SK-N-SH (cell line): ENCODE results near the gene DGCR2. TPM values are rescaled to one million over a fixed set of nuclear protein-coding genes. Genes with fewer than 3 reads are reported as not detected.

Experiments
- CTCF ChIA-PET: fragments of 300-600, 350-600 bp; formaldehyde crosslinking; extraction: SDS; loops from one replicate; lab custom pipeline; 2021; lab: Yijun Ruan, JAX
- POLR2A ChIA-PET: fragments of 350-600 bp; sonication (Branson Sonifier 250); formaldehyde crosslinking; extraction: SDS; loops from one replicate; lab custom pipeline; 2020; ENCODE audit warnings: antibody characterized with exemption, inconsistent platforms; lab: Yijun Ruan, JAX
- DNase-seq: peaks from one replicate; pipeline ENCODE4 v3.0.0; 2012
- H2AFZ ChIP-seq: fragments of 200-600 bp; sonication (generic); 2 replicates; pipeline ENCODE4 v1.8.1; 2016; ENCODE audit warnings: antibody characterized with exemption, mild to moderate bottlenecking, low read depth
- H3F3A ChIP-seq: fragments of 200-600 bp; sonication (generic); replicated peaks from 2 replicates; pipeline ENCODE3; 2016; ENCODE audit warnings: antibody characterized with exemption, mild to moderate bottlenecking; ENCODE audit not compliant: insufficient read depth
- H3K27ac ChIP-seq, 2 experiments: fragments of 200-500 bp in 1 of 2; fragments of 200-600 bp in 1 of 2; sonication (Bioruptor generic) in 1 of 2; sonication (generic), shearing (Covaris generic) in 1 of 2; 2 replicates each; pipeline versions ENCODE4 v1.5.1 to v1.6.1; 2014 to 2016; ENCODE audit warnings: low read depth in 2 of 2, inconsistent platforms in 1 of 2, low read length in 1 of 2, mild to moderate bottlenecking in 1 of 2, mixed read lengths in 1 of 2
- H3K27me3 ChIP-seq: fragments of 200-600 bp; sonication (generic), shearing (Covaris generic); 2 replicates; pipeline ENCODE4 v1.6.1; 2016; ENCODE audit warnings: mixed run types; ENCODE audit not compliant: insufficient read depth
- H3K36me3 ChIP-seq, 2 experiments: fragments of 200-500 bp in 1 of 2; fragments of 200-600 bp in 1 of 2; sonication (Bioruptor generic) in 1 of 2; sonication (generic) in 1 of 2; replicated peaks in 1 of 2; 2 replicates each; pipeline versions ENCODE3 to v1.5.1; 2014 to 2016; ENCODE audit warnings: low read length in 1 of 2, mild to moderate bottlenecking in 1 of 2; ENCODE audit not compliant: insufficient read depth in 2 of 2, control insufficient read depth in 1 of 2
- H3K4me1 ChIP-seq, 2 experiments: fragments of 200-500 bp in 1 of 2; fragments of 200-600 bp in 1 of 2; sonication (Bioruptor generic) in 1 of 2; sonication (generic), shearing (Covaris generic) in 1 of 2; 2 replicates each; pipeline versions ENCODE4 v1.5.1 to v1.6.1; 2014 to 2016; ENCODE audit warnings: low read depth in 1 of 2, low read length in 1 of 2, mixed run types in 1 of 2; ENCODE audit not compliant: insufficient read depth in 2 of 2, control insufficient read depth in 1 of 2
- H3K4me2 ChIP-seq: fragments of 200-600 bp; sonication (generic), shearing (Covaris generic); 2 replicates; pipeline ENCODE4 v1.6.1; 2017; ENCODE audit warnings: mixed run types
- H3K4me3 ChIP-seq, 2 experiments: fragments of 200-500 bp in 1 of 2; fragments of 200-600 bp in 1 of 2; sonication (Bioruptor generic) in 1 of 2; sonication (generic), shearing (Covaris generic) in 1 of 2; 2 replicates each; pipeline versions ENCODE4 v1.5.1 to v1.8.1; 2014 to 2016; ENCODE audit warnings: low read depth in 2 of 2, inconsistent platforms in 1 of 2, low read length in 1 of 2, mild to moderate bottlenecking in 1 of 2, mixed read lengths in 1 of 2, moderate library complexity in 1 of 2
- H3K79me2 ChIP-seq: fragments of 200-600 bp; sonication (generic); 2 replicates; pipeline ENCODE4 v1.8.1; 2017; ENCODE audit warnings: mild to moderate bottlenecking; ENCODE audit not compliant: insufficient read depth
- H3K9ac ChIP-seq: fragments of 200-600 bp; sonication (generic); 2 replicates; pipeline ENCODE4 v1.6.1; 2017; ENCODE audit warnings: mixed run types
- H3K9me2 ChIP-seq: fragments of 200-600 bp; sonication (generic); 2 replicates; pipeline ENCODE4 v1.6.1; 2017; ENCODE audit warnings: mixed run types
- H3K9me3 ChIP-seq: fragments of 200-600 bp; sonication (generic); 2 replicates; pipeline ENCODE4 v1.6.1; 2017; ENCODE audit warnings: mixed run types, mild to moderate bottlenecking, moderate library complexity
- H4K20me1 ChIP-seq: fragments of 200-600 bp; sonication (generic); 2 replicates; pipeline ENCODE4 v1.6.1; 2017; ENCODE audit warnings: mild to moderate bottlenecking, mixed run types; ENCODE audit not compliant: insufficient read depth
- CHD2 ChIP-seq: fragments of 150-350 bp; IDR thresholded peaks from 2 replicates; pipeline ENCODE4 v1.6.1; 2018; ENCODE audit warnings: low read length; ENCODE audit not compliant: partially characterized antibody
- FOXJ3 ChIP-seq: sonication (generic); formaldehyde crosslinking; IDR thresholded peaks from 2 replicates; pipeline ENCODE4 v1.5.1; 2020; ENCODE audit warnings: mild to moderate bottlenecking, missing genetic modification reagents
- FOXM1 ChIP-seq: IDR thresholded peaks from 2 replicates; pipeline ENCODE4 v1.4.0; 2012; ENCODE audit warnings: low read depth, mild to moderate bottlenecking
- GABPA ChIP-seq: IDR thresholded peaks from 2 replicates; pipeline ENCODE4 v1.4.0; 2012; ENCODE audit warnings: low read depth, mild to moderate bottlenecking
- IRF3 ChIP-seq: fragments of 150-350 bp; IDR thresholded peaks from 2 replicates; pipeline ENCODE4 v1.6.1; 2016; ENCODE audit warnings: mild to moderate bottlenecking, low read depth, low read length
- JUND ChIP-seq: IDR thresholded peaks from 2 replicates; pipeline ENCODE4 v1.4.0; 2012
- MAX ChIP-seq: IDR thresholded peaks from 2 replicates; pipeline ENCODE4 v1.4.0; 2012; ENCODE audit warnings: low read depth
- MEF2A ChIP-seq: IDR thresholded peaks from 2 replicates; pipeline ENCODE4 v1.4.0; 2012; ENCODE audit warnings: low read depth, borderline replicate concordance
- MXI1 ChIP-seq: IDR thresholded peaks from 2 replicates; pipeline ENCODE4 v1.6.1; 2012; ENCODE audit warnings: mild to moderate bottlenecking, low read depth, low read length, improper control_type of control experiment
- NFIC ChIP-seq: IDR thresholded peaks from 2 replicates; pipeline ENCODE4 v1.4.0; 2012; ENCODE audit warnings: borderline replicate concordance
- NRF1 ChIP-seq: IDR thresholded peaks from 2 replicates; pipeline ENCODE4 v1.6.1; 2012; ENCODE audit warnings: low read depth, mild to moderate bottlenecking, low read length
- PBX3 ChIP-seq: IDR thresholded peaks from 2 replicates; pipeline ENCODE4; 2012
- POLR2AphosphoS5 ChIP-seq: IDR thresholded peaks from 2 replicates; pipeline ENCODE4 v1.6.1; 2012; ENCODE audit warnings: low read depth, low read length
- REST ChIP-seq: IDR thresholded peaks from 2 replicates; pipeline ENCODE4 v1.6.1; 2012; ENCODE audit warnings: mild to moderate bottlenecking, low read depth, low read length, moderate library complexity
- SIN3A ChIP-seq: IDR thresholded peaks from 2 replicates; pipeline ENCODE4 v1.6.1; 2012; ENCODE audit warnings: low read depth, mild to moderate bottlenecking, low read length, moderate library complexity, borderline replicate concordance
- SMC3 ChIP-seq: IDR thresholded peaks from 2 replicates; pipeline ENCODE4 v1.6.1; 2012; ENCODE audit warnings: low read depth, low read length, improper control_type of control experiment
- TAF1 ChIP-seq: IDR thresholded peaks from 2 replicates; pipeline ENCODE4 v1.6.1; 2012; ENCODE audit warnings: low read depth, mild to moderate bottlenecking, low read length, moderate library complexity, borderline replicate concordance
- TEAD4 ChIP-seq: IDR thresholded peaks from 2 replicates; pipeline ENCODE4 v1.4.0; 2012; ENCODE audit warnings: mild to moderate bottlenecking, borderline replicate concordance; ENCODE audit not compliant: insufficient read depth
- USF1 ChIP-seq: IDR thresholded peaks from 2 replicates; pipeline ENCODE4 v1.4.0; 2012; ENCODE audit warnings: low read depth, borderline replicate concordance
- WGBS: methylation state at CpG from one replicate; pipeline ENCODE4 v1.1.6; 2017; ENCODE audit warnings: low lambda C conversion rate; 5-methylcytosine and 5-hydroxymethylcytosine counted together
- polyA plus RNA-seq, 3 experiments: library from polyadenylated mRNA; depleted of rRNA; stranded (reverse); fragments of >200 nt; gene quantifications; 2 replicates each; pipeline ENCODE4 v1.2.3, GENCODE V29; 2012

DGCR2 gene
- polyA plus RNA-seq, 1 of the 3 experiments (the other 2 are of a cell fraction) = 30.4 TPM

GRCh38 chr22:19139001-19139356, 16.8 kb upstream of the DGCR2 start:
- TF ChIP-seq FOXM1 (no peak), SIN3A (no peak), CHD2 (no peak), JUND (no peak), MEF2A (no peak), NFIC (no peak), IRF3 (no peak), GABPA (no peak), NRF1 (no peak), SMC3 (no peak), MXI1 (no peak), POLR2AphosphoS5 (no peak)
- H3K27me3 ChIP-seq = no peaks in the 10 kb centered on the region
- H3K9ac ChIP-seq = no peak overlapping the region
- H3K9me2 ChIP-seq = no peaks in the 10 kb centered on the region
- ChIA-PET CTCF (no interaction called here), POLR2A (no interaction called here)
- no peaks in the 10 kb centered on the region for H4K20me1 ChIP-seq
- H3K27ac ChIP-seq = no peak overlapping the region
- no peak overlapping the region for H2AFZ ChIP-seq
- H3K9me3 ChIP-seq = no peaks in the 10 kb centered on the region
- H3K4me3 ChIP-seq = no peak overlapping the region
- H3K4me2 ChIP-seq = no peak overlapping the region
- DNase-seq = no peak
- H3K36me3 ChIP-seq = peaks cover 18 to 70% of the 10 kb centered on the region in 2 experiments
- H3K4me1 ChIP-seq = peaks cover 4 to 8% of the 10 kb centered on the region in 2 experiments; a peak in 3 of 4 replicates
- no peaks in the 10 kb centered on the region for H3F3A ChIP-seq
- WGBS = 95% methylated on average over 7 of the region's 9 CpGs
- peaks cover 22% of the 10 kb centered on the region for H3K79me2 ChIP-seq

- WGBS = 89% methylated on average over 6 of the region's 15 CpGs
- Histone ChIP-seq H3K9ac (no peak overlapping the region), H3K36me3 (peaks cover 18 to 75% of the 10 kb centered on the region in 2 experiments), H3K4me3 (no peak overlapping the region), H3K79me2 (peaks cover 16% of the 10 kb centered on the region), H3K27ac (no peak overlapping the region), H4K20me1 (no peaks in the 10 kb centered on the region), H3K4me1 (peaks cover 2 to 4% of the 10 kb centered on the region in 2 experiments; a peak in 3 of 4 replicates), H3K4me2 (no peak overlapping the region), H3K27me3 (no peaks in the 10 kb centered on the region), H3K9me2 (no peaks in the 10 kb centered on the region), H3K9me3 (no peaks in the 10 kb centered on the region), H2AFZ (no peak overlapping the region), H3F3A (no peaks in the 10 kb centered on the region)
- ChIA-PET CTCF (no interaction called here), POLR2A (no interaction called here)
- no peak for DNase-seq
- no peak for TF ChIP-seq FOXM1
- no peak for TF ChIP-seq MXI1
- no peak for TF ChIP-seq USF1
- no peak for TF ChIP-seq TEAD4
- TF ChIP-seq TAF1 = no peak
- no peak for TF ChIP-seq SIN3A
- TF ChIP-seq FOXJ3 = no peak
- TF ChIP-seq MAX = no peak
- no peak for TF ChIP-seq PBX3
- no peak for TF ChIP-seq NRF1
- TF ChIP-seq REST = no peak
- TF ChIP-seq JUND = no peak
These were observed 16.2 kb upstream of the DGCR2 start for GRCh38 chr22:19138217-19139000.
